OCI-LY3 (cell line): ENCODE data around the gene LINGO4.

Experiments
- H2AFZ ChIP-seq: fragments of 200-600, 300-600 bp; shearing (Covaris generic); 2 replicates; pipeline ENCODE4 v1.6.0; 2014; ENCODE audit warnings: antibody characterized with exemption, low read depth, low read length
- H3K27ac ChIP-seq: fragments of 200-600, 300-600 bp; sonication (generic); 2 replicates; pipeline ENCODE4 v1.5.1; 2014; ENCODE audit warnings: mild to moderate bottlenecking, low read length, moderate library complexity, mixed read lengths
- H3K27me3 ChIP-seq: fragments of 200-600, 300-600 bp; sonication (generic); 2 replicates; pipeline ENCODE4 v1.6.1; 2014; ENCODE audit warnings: low read depth, low read length, mixed read lengths
- H3K36me3 ChIP-seq: fragments of 200-600, 300-600 bp; sonication (generic); replicated peaks from 2 replicates; pipeline ENCODE3; 2014; ENCODE audit warnings: low read depth, low read length, mixed read lengths
- H3K4me1 ChIP-seq: fragments of 300-600, 200-600 bp; sonication (generic); 2 replicates; pipeline ENCODE4 v1.6.1; 2014; ENCODE audit warnings: low read length, mixed read lengths
- H3K4me2 ChIP-seq: fragments of 200-600, 300-600 bp; sonication (generic); 2 replicates; pipeline ENCODE4 v1.6.1; 2014; ENCODE audit warnings: low read length, mixed read lengths
- H3K4me3 ChIP-seq: fragments of 300-600, 200-600 bp; sonication (generic); 2 replicates; pipeline ENCODE4 v1.5.1; 2014; ENCODE audit warnings: antibody characterized with exemption, mild to moderate bottlenecking, low read length, moderate library complexity
- H3K79me2 ChIP-seq: fragments of 300-600, 200-600 bp; shearing (Covaris generic); 2 replicates; pipeline ENCODE4 v1.6.1; 2014; ENCODE audit warnings: mild to moderate bottlenecking, low read length, mixed read lengths
- H3K9ac ChIP-seq: fragments of 300-600, 200-600 bp; shearing (Covaris generic); 2 replicates; pipeline ENCODE4 v1.6.0; 2014; ENCODE audit warnings: mild to moderate bottlenecking, low read length, moderate library complexity
- H3K9me3 ChIP-seq: fragments of 200-600, 300-600 bp; shearing (Covaris generic); 2 replicates; pipeline ENCODE4 v1.6.1; 2014; ENCODE audit warnings: low read length, mixed read lengths; ENCODE audit not compliant: insufficient read depth
- H4K20me1 ChIP-seq: fragments of 200-600, 300-600 bp; sonication (generic); 2 replicates; pipeline ENCODE4 v1.6.1; 2016; ENCODE audit warnings: low read length, mixed read lengths; ENCODE audit not compliant: insufficient read depth
- CTCF ChIP-seq: fragments of 200-600, 300-600 bp; sonication (generic); IDR thresholded peaks from 2 replicates; pipeline ENCODE4 v1.5.1; 2014; ENCODE audit warnings: antibody characterized with exemption, low read length, low read depth
- EZH2phosphoT487 ChIP-seq: fragments of 200-600 bp; shearing (Covaris generic); IDR thresholded peaks from 2 replicates; pipeline ENCODE4 v1.6.1; 2018; ENCODE audit warnings: antibody characterized with exemption, mixed run types, low read depth

LINGO4 gene

GRCh38 chr1:151830055-151830454 is 24.8 kb upstream of the LINGO4 start:
- H3K36me3 ChIP-seq: no peaks in the 10 kb centered on the region
- H3K4me1 ChIP-seq: peaks cover 11% of the 10 kb centered on the region
- no peak overlapping the region for H3K4me3 ChIP-seq
- H2AFZ ChIP-seq: no peak overlapping the region
- H3K27me3 ChIP-seq: no peaks in the 10 kb centered on the region
- H3K9me3 ChIP-seq: no peaks in the 10 kb centered on the region
- H3K4me2 ChIP-seq: no peak overlapping the region
- TF ChIP-seq CTCF (no peak), EZH2phosphoT487 (no peak)
- H3K27ac ChIP-seq: no peak overlapping the region
- H3K9ac ChIP-seq: no peak overlapping the region
- no peaks in the 10 kb centered on the region for H4K20me1 ChIP-seq
- no peaks in the 10 kb centered on the region for H3K79me2 ChIP-seq

GRCh38 chr1:151829352-151830046 is 24.3 kb upstream of the LINGO4 start:
- TF ChIP-seq CTCF (no peak), EZH2phosphoT487 (no peak)
- H4K20me1 ChIP-seq: no peaks in the 10 kb centered on the region
- H3K4me1 ChIP-seq: peaks cover 11% of the 10 kb centered on the region
- no peaks in the 10 kb centered on the region for H3K79me2 ChIP-seq
- H3K27me3 ChIP-seq: no peaks in the 10 kb centered on the region
- no peak overlapping the region for H3K4me3 ChIP-seq
- H3K9me3 ChIP-seq: no peaks in the 10 kb centered on the region
- no peak overlapping the region for H3K4me2 ChIP-seq
- H3K27ac ChIP-seq: no peak overlapping the region
- no peak overlapping the region for H2AFZ ChIP-seq
- no peaks in the 10 kb centered on the region for H3K36me3 ChIP-seq
- H3K9ac ChIP-seq: no peak overlapping the region

- Histone ChIP-seq H3K27ac (no peak overlapping the region), H3K27me3 (no peaks in the 10 kb centered on the region), H3K4me2 (no peak overlapping the region), H3K9me3 (no peaks in the 10 kb centered on the region), H2AFZ (no peak overlapping the region), H3K36me3 (no peaks in the 10 kb centered on the region), H4K20me1 (no peaks in the 10 kb centered on the region), H3K79me2 (no peaks in the 10 kb centered on the region), H3K4me1 (peaks cover 11% of the 10 kb centered on the region), H3K9ac (no peak overlapping the region), H3K4me3 (no peak overlapping the region)
- TF ChIP-seq EZH2phosphoT487: no peak
- TF ChIP-seq CTCF: no peak
These were observed 23.7 kb upstream of the LINGO4 start for GRCh38 chr1:151828921-151829320.

GRCh38 chr1:151827853-151828252 is 22.6 kb upstream of the LINGO4 start:
- TF ChIP-seq CTCF: no peak
- no peak overlapping the region for H3K4me3 ChIP-seq
- H3K27me3 ChIP-seq: no peaks in the 10 kb centered on the region
- H3K9ac ChIP-seq: no peak overlapping the region
- no peak overlapping the region for H2AFZ ChIP-seq
- H4K20me1 ChIP-seq: no peaks in the 10 kb centered on the region
- no peaks in the 10 kb centered on the region for H3K9me3 ChIP-seq
- H3K4me2 ChIP-seq: no peak overlapping the region
- H3K27ac ChIP-seq: no peak overlapping the region
- H3K79me2 ChIP-seq: no peaks in the 10 kb centered on the region
- H3K36me3 ChIP-seq: no peaks in the 10 kb centered on the region
- peaks cover 11% of the 10 kb centered on the region for H3K4me1 ChIP-seq
